Neural progenitor cell (in vitro differentiated cells): ENCODE results near the gene NUDT19.

Experiments used
- EZH2 ChIP-seq: fragments of 200-600 bp; sonication (generic); IDR thresholded peaks from 2 replicates; pipeline ENCODE4 v1.6.1; 2017; ENCODE audit warnings: antibody characterized with exemption, mild to moderate bottlenecking, moderate library complexity
- TF ChIP-seq, protein P1 (sequence below): fragments of 200-600 bp; sonication (generic); IDR thresholded peaks from 2 replicates; pipeline ENCODE4 v1.5.1; 2017; ENCODE audit warnings: antibody characterized with exemption, mild to moderate bottlenecking

DNA sequence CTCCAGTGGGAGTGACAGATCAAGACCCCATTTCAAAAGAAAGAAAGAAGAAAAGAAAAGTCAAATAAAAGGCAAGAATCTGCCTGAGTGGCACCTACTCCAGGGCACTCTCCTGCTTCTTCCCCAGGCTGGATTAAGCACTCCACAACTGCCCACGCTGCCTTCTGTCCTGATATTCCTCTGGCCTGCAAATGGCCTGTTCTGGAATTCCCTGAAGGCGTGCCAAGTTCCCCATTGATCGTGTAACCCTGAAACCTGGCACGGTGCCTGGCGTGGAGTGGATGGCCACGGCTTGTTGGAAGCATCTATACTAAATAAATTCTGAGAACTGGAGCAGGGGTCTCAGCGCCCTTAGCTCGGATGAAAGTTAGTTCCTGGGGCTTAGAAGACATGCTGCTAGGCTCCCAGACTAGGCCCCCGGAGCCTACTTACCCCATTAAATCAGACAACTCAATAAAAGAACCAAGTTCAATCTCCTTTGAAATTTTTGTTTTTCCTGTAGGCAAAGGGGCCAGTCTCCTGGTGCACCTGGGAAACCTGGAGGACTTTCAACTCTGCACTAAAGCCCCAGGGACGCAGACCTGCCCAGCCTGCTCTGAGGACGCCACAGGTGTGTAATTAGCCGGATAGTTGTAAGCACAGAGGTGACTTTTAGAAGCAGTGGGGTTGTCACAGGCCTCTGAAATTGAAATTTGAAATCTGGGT is 38.6 kb upstream of the NUDT19 start:
- TF ChIP-seq, protein P1, sequence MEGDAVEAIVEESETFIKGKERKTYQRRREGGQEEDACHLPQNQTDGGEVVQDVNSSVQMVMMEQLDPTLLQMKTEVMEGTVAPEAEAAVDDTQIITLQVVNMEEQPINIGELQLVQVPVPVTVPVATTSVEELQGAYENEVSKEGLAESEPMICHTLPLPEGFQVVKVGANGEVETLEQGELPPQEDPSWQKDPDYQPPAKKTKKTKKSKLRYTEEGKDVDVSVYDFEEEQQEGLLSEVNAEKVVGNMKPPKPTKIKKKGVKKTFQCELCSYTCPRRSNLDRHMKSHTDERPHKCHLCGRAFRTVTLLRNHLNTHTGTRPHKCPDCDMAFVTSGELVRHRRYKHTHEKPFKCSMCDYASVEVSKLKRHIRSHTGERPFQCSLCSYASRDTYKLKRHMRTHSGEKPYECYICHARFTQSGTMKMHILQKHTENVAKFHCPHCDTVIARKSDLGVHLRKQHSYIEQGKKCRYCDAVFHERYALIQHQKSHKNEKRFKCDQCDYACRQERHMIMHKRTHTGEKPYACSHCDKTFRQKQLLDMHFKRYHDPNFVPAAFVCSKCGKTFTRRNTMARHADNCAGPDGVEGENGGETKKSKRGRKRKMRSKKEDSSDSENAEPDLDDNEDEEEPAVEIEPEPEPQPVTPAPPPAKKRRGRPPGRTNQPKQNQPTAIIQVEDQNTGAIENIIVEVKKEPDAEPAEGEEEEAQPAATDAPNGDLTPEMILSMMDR: no peak
- TF ChIP-seq EZH2: no peak
